ENCODE results near the gene MIF4GD.

- TF ChIP-seq EZH2phosphoT487 (IDR thresholded peaks at IDR 0.05; ENCODE audit: insufficient read depth, low read depth) (no peak), EZH2 (IDR thresholded peaks at IDR 0.05; ENCODE audit: insufficient read depth, poor library complexity, severe bottlenecking) (no peak)
These were observed 30.0 kb upstream of the MIF4GD start for GRCh38 chr17:75301049-75301448.

Measured in GM23248 (cell line).